ENCODE results near the gene RAD51B.

The RAD51B gene

DNA sequence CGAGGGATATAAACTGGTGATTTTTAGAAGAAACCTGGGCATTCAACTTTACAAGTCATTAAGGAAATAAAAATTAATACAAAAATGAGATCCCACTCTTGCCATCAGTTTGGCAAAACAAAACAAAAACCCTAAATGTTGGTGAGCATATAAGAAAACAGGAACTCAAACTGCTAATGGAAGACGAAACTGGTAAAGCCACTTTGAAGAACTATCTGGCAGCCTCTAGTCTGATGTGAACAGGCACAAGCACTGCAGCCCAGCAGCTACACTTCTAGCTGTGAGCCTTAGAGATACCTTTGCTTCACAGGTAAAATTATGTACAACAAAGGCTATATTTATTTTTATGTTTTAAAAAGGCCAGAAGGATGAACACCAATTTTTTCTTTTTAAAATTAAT is 513.7 kb downstream of the RAD51B start:
- DNase-seq (ENCODE audit: low spot score), result no peak

DNA sequence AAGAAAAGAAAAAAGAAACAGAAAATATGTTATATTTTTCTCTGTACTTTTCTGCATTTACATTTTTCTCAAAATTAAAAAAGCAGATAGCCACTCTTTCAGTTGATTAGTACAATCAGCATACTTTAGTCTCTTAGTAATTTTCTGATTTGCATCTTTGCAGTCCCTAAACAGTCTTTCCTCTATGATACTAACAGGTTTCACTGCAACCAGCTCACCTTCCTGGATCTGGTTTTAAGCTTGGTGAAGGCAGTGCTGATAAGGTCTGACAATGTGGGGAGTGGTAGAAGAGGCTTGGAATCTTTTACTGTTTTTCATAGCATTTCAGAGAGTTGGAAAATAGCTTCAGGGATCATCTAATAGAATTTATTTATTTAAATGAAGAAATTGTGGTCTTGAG is 515.7 kb downstream of the RAD51B start:
- no peak for DNase-seq (ENCODE audit: low spot score)

DNA sequence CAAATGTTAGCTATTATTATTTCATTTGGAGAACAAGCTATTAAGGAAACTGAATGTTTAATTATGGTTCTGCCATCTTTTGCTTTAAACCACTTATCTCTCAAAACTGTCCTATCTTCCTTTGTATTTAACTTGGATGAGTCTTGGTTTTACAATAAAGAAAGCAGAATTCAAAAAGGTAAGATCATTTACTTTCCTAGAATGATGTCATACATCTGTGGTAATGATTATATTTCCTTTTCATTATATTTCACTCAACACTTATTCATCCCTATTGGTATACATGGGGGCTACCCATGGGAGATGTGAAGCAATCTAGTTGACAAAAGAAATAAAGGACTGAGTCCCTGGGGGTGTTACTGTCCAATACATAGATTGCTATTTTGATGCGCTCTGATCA is 516.6 kb downstream of the RAD51B start:
- DNase-seq (ENCODE audit: low spot score), result no peak

DNA sequence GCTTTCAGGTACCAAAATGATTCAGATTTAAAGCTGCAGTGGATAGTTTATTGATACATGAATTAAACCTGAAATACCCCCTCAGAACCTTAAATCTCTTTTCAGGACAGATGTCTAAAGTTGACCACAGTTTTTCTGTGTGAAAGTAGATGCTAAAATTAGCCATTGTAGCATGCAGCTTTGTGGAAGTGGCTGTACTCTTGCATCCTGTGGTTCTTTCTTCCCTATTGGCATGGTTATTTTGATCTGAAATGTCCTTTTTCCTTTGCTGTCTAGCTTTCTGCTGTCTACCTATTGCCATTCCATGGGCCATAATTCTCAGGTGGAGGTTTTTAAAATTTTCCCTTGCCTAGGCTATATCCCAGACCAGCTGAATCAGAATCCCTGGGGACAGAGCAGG is 517.7 kb downstream of the RAD51B start:
- DNase-seq (ENCODE audit: low spot score), result no peak

DNA sequence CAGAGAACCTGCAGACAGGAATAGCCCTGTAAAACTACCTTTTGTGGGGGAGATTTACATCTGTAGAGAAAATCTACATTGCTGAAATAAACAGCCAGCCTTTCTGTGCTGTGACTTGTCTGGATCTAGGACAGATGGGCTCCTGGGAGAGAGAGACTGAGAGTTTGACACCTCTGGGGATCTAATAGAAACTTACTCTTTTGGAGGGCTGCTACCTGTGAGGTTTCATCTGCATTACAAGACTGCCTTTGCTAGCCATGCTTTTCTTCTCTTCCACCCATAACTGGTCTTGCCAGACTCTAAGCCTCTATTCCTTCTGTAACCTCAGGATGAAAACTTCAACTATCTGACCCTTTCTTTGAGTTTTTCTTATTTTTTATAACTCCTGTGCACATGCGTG is 520.7 kb downstream of the RAD51B start:
- no peak for DNase-seq (ENCODE audit: low spot score)

DNA sequence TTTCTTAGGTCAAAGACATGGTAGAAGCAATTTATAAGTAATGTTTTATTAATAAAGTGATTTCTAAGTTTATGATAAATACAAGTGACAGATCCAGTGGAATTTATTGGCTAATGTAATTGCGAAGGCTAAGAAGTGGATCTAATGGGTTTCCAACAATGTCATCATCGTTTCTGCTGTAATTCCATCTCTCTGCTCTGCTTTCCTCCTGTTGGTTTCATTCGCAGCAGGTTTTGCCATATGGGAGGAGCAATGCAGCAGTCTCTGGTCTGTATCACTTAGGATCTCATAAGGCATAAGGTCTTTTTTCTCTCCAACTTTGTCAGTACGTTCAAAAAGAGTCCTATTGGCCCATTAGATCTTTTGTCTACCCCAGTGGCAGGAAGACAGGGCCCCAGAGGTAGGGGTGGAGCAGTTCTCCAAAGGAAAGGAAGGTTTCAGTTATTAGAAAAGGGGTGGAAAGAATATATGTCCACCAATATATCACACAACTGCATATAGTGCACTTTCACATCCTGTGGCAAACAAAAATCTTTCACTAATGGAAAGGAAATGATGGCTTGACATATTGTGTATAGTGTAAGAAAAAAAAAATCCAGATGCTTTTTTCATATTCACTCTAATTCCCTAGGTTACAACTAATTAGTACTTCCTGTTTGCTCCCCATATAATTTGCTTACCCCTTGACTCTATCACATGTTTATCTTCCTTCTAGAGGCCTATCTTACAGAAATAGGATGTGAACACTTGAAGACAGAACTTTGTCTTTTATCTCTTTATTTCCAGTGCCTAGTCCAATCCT is 522.0 kb downstream of the RAD51B start:
- DNase-seq (ENCODE audit: low spot score), result no peak

- no peak for DNase-seq (ENCODE audit: low spot score)
These were observed 522.7 kb downstream of the RAD51B start for GRCh38 chr14:68342216-68342763.

DNA sequence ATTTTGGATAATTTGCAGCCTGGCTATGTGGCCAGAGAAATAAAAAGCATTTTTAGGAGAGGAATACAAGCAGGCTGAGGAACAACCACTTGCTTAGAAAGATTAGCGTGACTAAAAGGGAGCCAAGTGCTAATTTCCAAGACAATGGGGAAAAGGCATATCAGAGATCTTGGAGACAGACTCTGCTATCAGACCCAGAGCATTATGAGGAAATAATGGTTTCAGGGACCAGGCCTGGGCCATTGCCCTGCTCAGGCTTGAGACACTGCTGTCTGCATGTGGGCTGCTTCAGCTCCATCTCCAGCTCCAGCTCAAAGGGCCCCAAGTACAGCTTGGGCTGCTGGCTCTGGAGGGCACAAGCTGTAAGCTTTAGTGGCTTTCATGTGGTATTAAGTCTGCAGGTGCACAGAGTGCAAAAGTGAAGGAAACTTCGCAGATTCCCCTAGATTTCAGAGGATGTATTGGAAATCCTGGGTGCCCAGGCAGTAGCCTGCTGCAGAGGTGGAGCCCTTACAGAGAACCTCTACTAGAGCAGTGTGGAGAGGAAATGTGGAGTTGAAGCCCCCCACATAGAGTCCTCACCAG is 524.0 kb downstream of the RAD51B start:
- no peak for DNase-seq (ENCODE audit: low spot score)

- DNase-seq (ENCODE audit: low spot score), result no peak
These were observed 526.2 kb downstream of the RAD51B start for GRCh38 chr14:68345738-68346137.

- no peak for DNase-seq (ENCODE audit: low spot score)
These were observed 527.2 kb downstream of the RAD51B start for GRCh38 chr14:68346556-68347343.

GRCh38 chr14:68349900-68350629 is 530.5 kb downstream of the RAD51B start:
- peak; percentile 77 for DNase-seq (ENCODE audit: low spot score)

- no peak for DNase-seq (ENCODE audit: low spot score)
These were observed 535.8 kb downstream of the RAD51B start for GRCh38 chr14:68355415-68355814.

- DNase-seq (ENCODE audit: low spot score), result no peak
These were observed 538.2 kb downstream of the RAD51B start for GRCh38 chr14:68357777-68358176.

DNA sequence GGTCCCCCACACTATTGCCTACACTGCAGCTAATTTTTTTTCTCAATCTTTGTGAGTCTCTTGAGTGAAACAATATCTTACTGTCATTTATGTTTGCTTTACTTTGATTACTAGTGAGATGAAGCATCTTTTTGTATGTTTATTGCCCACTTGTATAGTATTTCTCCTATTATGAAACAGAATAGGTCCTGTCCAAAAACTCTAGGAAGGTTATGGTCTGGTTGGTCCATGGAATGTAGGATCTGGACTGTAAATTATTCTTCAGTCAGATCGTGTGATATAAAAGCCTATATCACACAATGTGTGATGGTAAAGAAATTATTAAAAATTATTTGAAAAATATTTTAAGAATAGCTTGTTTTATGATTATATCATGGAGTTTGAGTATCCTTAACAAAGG is 538.9 kb downstream of the RAD51B start:
- DNase-seq (ENCODE audit: low spot score), result no peak

GRCh38 chr14:68359022-68359836 is 539.6 kb downstream of the RAD51B start:
- DNase-seq (ENCODE audit: low spot score), result no peak

GRCh38 chr14:68359837-68360552 is 540.4 kb downstream of the RAD51B start:
- DNase-seq (ENCODE audit: low spot score), result peak; percentile 50

DNA sequence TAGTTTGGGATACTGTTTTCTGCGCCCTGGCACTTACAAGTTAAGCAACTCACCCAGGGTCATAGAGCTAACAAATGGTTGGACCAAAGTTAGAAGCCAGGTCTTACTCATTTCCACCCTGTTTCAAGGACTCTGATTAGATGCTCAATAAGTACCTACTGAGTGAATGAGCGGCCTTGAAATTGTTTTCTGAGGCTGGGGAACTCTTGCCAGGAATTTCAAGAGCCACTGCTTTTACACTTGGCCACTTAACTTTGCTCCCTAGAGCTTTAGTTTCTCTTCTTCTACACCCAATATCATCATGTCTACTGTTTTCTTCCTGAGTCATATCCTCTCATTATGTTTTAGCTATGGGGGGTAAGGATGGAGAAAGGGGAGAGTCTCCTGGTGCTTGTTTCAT is 541.7 kb downstream of the RAD51B start:
- no peak for DNase-seq (ENCODE audit: low spot score)

DNA sequence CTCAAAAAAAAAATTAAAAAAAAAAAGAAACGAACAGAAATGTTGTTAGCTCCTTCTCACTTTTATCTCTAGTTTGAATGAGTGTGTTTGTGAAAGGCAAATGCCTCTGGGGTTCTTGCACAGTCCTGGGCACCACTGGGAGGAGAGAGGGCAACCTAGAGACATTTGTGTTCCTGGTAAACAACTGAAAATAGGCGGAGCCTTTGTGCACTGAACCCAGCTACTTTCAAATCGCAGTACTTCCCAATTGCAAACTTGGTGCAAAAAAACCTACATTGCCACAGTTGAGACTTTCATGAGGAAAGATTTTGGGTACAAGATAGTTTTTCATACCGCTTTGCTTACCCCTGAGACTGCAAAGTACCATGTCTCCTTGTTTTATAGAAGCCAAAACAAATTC is 543.3 kb downstream of the RAD51B start:
- DNase-seq (ENCODE audit: low spot score), result no peak

DNA sequence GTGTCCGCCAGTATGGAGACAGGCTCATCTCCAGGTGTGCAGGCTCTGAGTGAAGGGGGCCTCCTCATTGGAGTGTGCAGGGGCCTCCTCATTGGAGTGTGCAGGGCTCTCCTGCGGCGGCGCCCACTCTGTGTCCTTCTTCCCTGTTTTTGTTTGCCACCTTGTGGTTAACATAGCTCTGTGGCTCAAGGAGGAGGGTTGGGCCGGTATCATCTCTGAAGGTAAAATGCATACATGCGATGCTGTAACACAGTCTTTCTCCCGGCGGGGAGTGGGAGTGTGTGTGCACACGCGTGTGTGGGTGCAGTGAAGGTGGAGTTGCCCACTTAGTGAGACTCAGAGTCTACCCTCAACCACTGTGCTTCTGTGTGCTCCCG is 543.9 kb downstream of the RAD51B start:
- DNase-seq (ENCODE audit: low spot score), result no peak
